H9 (cell line): Measurements from ENCODE around the gene AMZ2. TPM values are rescaled to one million over a fixed set of nuclear protein-coding genes. Genes with fewer than 3 reads are reported as not detected.

ENCODE experiments used
- DNase-seq: peaks from one replicate; pipeline ENCODE4 v3.0.0-alpha.2; 2017
- H2AFZ ChIP-seq: one replicate; pipeline ENCODE4 v1.6.1; 2013; ENCODE audit warnings: mild to moderate bottlenecking, low read length, control low read depth, moderate library complexity
- H2AK5ac ChIP-seq: 2 replicates; pipeline ENCODE4 v1.6.1; 2013; ENCODE audit warnings: low read length, control low read depth, mixed read lengths; ENCODE audit not compliant: insufficient read length
- H2BK120ac ChIP-seq: one replicate; pipeline ENCODE4 v1.6.1; 2013; ENCODE audit warnings: low read depth, mild to moderate bottlenecking, low read length, control low read depth, inconsistent platforms; ENCODE audit not compliant: poor library complexity, severe bottlenecking
- H2BK12ac ChIP-seq: 2 replicates; pipeline ENCODE4 v1.6.1; 2013; ENCODE audit warnings: low read length, control low read depth, mixed read lengths, low read depth; ENCODE audit not compliant: insufficient read length
- H2BK15ac ChIP-seq: 2 replicates; pipeline ENCODE4 v1.6.1; 2013; ENCODE audit warnings: low read depth, low read length, control low read depth
- H2BK20ac ChIP-seq: one replicate; pipeline ENCODE4 v1.6.1; 2013; ENCODE audit warnings: low read depth, mild to moderate bottlenecking, low read length, control low read depth, inconsistent platforms; ENCODE audit not compliant: poor library complexity, severe bottlenecking
- H2BK5ac ChIP-seq: 2 replicates; pipeline ENCODE4 v1.6.1; 2013; ENCODE audit warnings: low read length, control low read depth, mixed read lengths; ENCODE audit not compliant: insufficient read length
- H3K14ac ChIP-seq: 2 replicates; pipeline ENCODE4 v1.6.1; 2013; ENCODE audit warnings: low read length, control low read depth; ENCODE audit not compliant: insufficient read depth
- H3K18ac ChIP-seq: 2 replicates; pipeline ENCODE4 v1.6.1; 2013; ENCODE audit warnings: low read depth, mild to moderate bottlenecking, mixed read lengths, low read length, control low read depth; ENCODE audit not compliant: insufficient read length
- H3K23ac ChIP-seq: 2 replicates; pipeline ENCODE4 v1.6.1; 2013; ENCODE audit warnings: low read length, control low read depth, mixed read lengths, low read depth; ENCODE audit not compliant: insufficient read length
- H3K23me2 ChIP-seq: 2 replicates; pipeline ENCODE4 v1.6.1; 2013; ENCODE audit warnings: low read depth, mild to moderate bottlenecking, mixed read lengths, low read length, control low read depth; ENCODE audit not compliant: insufficient read length, poor library complexity, severe bottlenecking
- H3K27ac ChIP-seq: 2 replicates; pipeline ENCODE4 v1.5.1; 2013; ENCODE audit warnings: low read length, control low read depth, mixed read lengths, low read depth; ENCODE audit not compliant: insufficient read length
- H3K27me3 ChIP-seq: 2 replicates; pipeline ENCODE4 v1.6.1; 2013; ENCODE audit warnings: low read length, control low read depth, inconsistent platforms; ENCODE audit not compliant: insufficient read depth
- H3K4ac ChIP-seq: 2 replicates; pipeline ENCODE4 v1.6.1; 2013; ENCODE audit warnings: low read depth, mild to moderate bottlenecking, control low read depth, inconsistent platforms, low read length, moderate library complexity
- H3K4me1 ChIP-seq: 2 replicates; pipeline ENCODE4 v1.6.1; 2013; ENCODE audit warnings: low read length, control low read depth, inconsistent platforms; ENCODE audit not compliant: insufficient read depth
- H3K4me2 ChIP-seq: 2 replicates; pipeline ENCODE4 v1.6.1; 2013; ENCODE audit warnings: low read length, control low read depth, mixed read lengths; ENCODE audit not compliant: insufficient read length, insufficient read depth
- H3K56ac ChIP-seq: 2 replicates; pipeline ENCODE4 v1.6.1; 2013; ENCODE audit warnings: low read depth, mild to moderate bottlenecking, mixed read lengths, low read length, control low read depth; ENCODE audit not compliant: insufficient read length
- H3K79me1 ChIP-seq: 2 replicates; pipeline ENCODE4 v1.6.1; 2013; ENCODE audit warnings: low read depth, mild to moderate bottlenecking, moderate library complexity, low read length, control low read depth, inconsistent platforms; ENCODE audit not compliant: insufficient read depth, poor library complexity, severe bottlenecking
- H3K79me2 ChIP-seq: 2 replicates; pipeline ENCODE4 v1.6.1; 2013; ENCODE audit warnings: low read length, control low read depth, inconsistent platforms; ENCODE audit not compliant: insufficient read depth
- H3K9ac ChIP-seq: 2 replicates; pipeline ENCODE4 v1.6.1; 2013; ENCODE audit warnings: low read length, control low read depth, mixed read lengths; ENCODE audit not compliant: insufficient read length; ENCODE audit errors: extremely low read depth
- H3K9me3 ChIP-seq: one replicate; pipeline ENCODE4 v1.6.1; 2013; ENCODE audit warnings: low read depth, low read length, inconsistent platforms; ENCODE audit not compliant: control insufficient read depth
- H3T11ph ChIP-seq: one replicate; pipeline ENCODE4 v1.6.1; 2013; ENCODE audit warnings: mild to moderate bottlenecking, low read length, control low read depth, inconsistent platforms
- H4K20me1 ChIP-seq: one replicate; pipeline ENCODE4 v1.6.1; 2013; ENCODE audit not compliant: control insufficient read depth, insufficient read length, insufficient read depth
- H4K5ac ChIP-seq: 2 replicates; pipeline ENCODE4 v1.6.1; 2013; ENCODE audit warnings: low read depth, mild to moderate bottlenecking, mixed read lengths, low read length, control low read depth; ENCODE audit not compliant: insufficient read length
- H4K8ac ChIP-seq: replicated peaks from 2 replicates; pipeline ENCODE4 v1.6.1; 2013; ENCODE audit warnings: low read length, control low read depth, mixed read lengths, low read depth; ENCODE audit not compliant: insufficient read length
- H4K91ac ChIP-seq: 2 replicates; pipeline ENCODE4 v1.6.1; 2013; ENCODE audit warnings: low read depth, mild to moderate bottlenecking, moderate library complexity, mixed read lengths, low read length, control low read depth; ENCODE audit not compliant: insufficient read length
- H3K27ac Mint-ChIP-seq, 3 experiments: 2 replicates in 2 of 3; 3 replicates in 1 of 3; pipeline ENCODE4 v1.8.0; 2020 to 2021; ENCODE audit warnings: mixed read lengths in 3 of 3, mild to moderate bottlenecking in 1 of 3, moderate library complexity in 1 of 3
- H3K27me3 Mint-ChIP-seq: 2 replicates; pipeline ENCODE4 v1.8.0; 2021; ENCODE audit warnings: low read depth, mild to moderate bottlenecking, moderate library complexity, mixed read lengths
- H3K36me3 Mint-ChIP-seq, 3 experiments: 2 replicates in 2 of 3; 3 replicates in 1 of 3; pipeline ENCODE4 v1.8.0; 2020 to 2021; ENCODE audit warnings: low read depth in 3 of 3, mixed read lengths in 3 of 3; ENCODE audit not compliant: insufficient read depth in 1 of 3
- H3K4me1 Mint-ChIP-seq, 2 experiments: 2 replicates each; pipeline ENCODE4 v1.8.0; 2020; ENCODE audit warnings: mixed read lengths in 2 of 2
- H3K4me3 Mint-ChIP-seq, 2 experiments: 2 replicates in 1 of 2; 3 replicates in 1 of 2; pipeline ENCODE4 v1.8.0; 2020 to 2021; ENCODE audit warnings: mild to moderate bottlenecking in 2 of 2, mixed read lengths in 2 of 2, moderate library complexity in 1 of 2
- H3K9me3 Mint-ChIP-seq, 2 experiments: 2 replicates in 1 of 2; 3 replicates in 1 of 2; pipeline ENCODE4 v1.8.0; 2020; ENCODE audit warnings: mild to moderate bottlenecking in 2 of 2, mixed read lengths in 2 of 2, moderate library complexity in 1 of 2
- WGBS: extraction: QIAGEN DNeasy Blood & Tissue Kit; methylation state at CpG from one replicate; pipeline ENCODE4 v1.1.7; 2013; ENCODE audit warnings: missing lambda C conversion rate, low lambda C conversion rate, mixed read lengths; ENCODE audit not compliant: insufficient read length; ENCODE audit errors: extremely low coverage; 5-methylcytosine and 5-hydroxymethylcytosine counted together
- total RNA-seq: library from RNA; stranded (reverse); gene quantifications from 2 replicates; pipeline ENCODE4 v1.2.1, GENCODE V29; 2021
- TF ChIP-seq, protein P1 (sequence below): fragments of 200-600 bp; sonication (generic); conservative IDR thresholded peaks from 3 replicates; pipeline ENCODE4 v1.8.0; 2021; ENCODE audit warnings: antibody characterized with exemption, mild to moderate bottlenecking

AMZ2 gene
- total RNA-seq, 1 experiment from 2014 or later, result 82.6 TPM

DNA sequence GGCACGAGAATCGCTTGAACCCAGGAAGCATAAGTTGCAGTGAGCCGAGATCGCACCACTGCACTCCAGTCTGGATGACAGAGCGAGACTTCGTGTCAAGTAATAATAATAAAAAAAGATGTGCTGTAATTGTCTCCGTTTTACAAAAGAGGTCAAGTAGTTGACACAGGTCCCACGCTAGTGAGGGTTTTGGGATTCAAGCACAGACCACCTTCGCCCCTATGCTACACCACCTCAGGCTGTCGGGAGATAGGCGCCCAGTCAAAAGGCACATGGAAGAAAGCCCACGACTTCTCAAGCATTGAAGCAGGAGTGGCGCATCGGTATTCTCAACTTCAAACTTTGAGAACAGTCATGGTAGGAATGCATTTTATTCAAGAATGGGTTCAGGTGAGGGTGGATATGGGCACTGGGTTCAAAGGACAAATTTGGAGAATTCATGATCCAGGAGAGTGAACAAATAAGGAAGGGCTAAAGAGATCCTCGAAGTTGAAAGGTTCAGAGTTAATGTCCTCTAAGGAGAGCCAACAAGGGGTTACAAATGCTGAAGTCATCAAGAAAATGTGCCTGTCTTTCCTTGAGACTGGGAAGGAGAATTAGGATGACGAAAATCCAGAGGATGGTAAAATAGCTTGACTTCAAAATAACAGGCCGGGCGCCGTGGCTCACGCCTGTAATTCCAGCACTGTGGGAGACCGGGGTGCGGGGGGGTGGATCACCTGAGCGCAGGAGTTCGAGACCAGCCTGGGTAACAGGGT, 1.4 kb upstream of the AMZ2 start:
- no peak overlapping the region for H3K9ac ChIP-seq
- TF ChIP-seq, protein P1, sequence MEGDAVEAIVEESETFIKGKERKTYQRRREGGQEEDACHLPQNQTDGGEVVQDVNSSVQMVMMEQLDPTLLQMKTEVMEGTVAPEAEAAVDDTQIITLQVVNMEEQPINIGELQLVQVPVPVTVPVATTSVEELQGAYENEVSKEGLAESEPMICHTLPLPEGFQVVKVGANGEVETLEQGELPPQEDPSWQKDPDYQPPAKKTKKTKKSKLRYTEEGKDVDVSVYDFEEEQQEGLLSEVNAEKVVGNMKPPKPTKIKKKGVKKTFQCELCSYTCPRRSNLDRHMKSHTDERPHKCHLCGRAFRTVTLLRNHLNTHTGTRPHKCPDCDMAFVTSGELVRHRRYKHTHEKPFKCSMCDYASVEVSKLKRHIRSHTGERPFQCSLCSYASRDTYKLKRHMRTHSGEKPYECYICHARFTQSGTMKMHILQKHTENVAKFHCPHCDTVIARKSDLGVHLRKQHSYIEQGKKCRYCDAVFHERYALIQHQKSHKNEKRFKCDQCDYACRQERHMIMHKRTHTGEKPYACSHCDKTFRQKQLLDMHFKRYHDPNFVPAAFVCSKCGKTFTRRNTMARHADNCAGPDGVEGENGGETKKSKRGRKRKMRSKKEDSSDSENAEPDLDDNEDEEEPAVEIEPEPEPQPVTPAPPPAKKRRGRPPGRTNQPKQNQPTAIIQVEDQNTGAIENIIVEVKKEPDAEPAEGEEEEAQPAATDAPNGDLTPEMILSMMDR, result no peak
- no peaks in the 10 kb centered on the region for H3K9me3 Mint-ChIP-seq
- H2BK15ac ChIP-seq, result no peak overlapping the region
- H3K4me2 ChIP-seq, result no peak overlapping the region
- H4K5ac ChIP-seq, result no peak overlapping the region
- no peak overlapping the region for H3T11ph ChIP-seq
- H3K27me3 ChIP-seq, result no peaks in the 10 kb centered on the region
- no peak overlapping the region for H3K4ac ChIP-seq
- H3K27ac Mint-ChIP-seq, result no peak overlapping the region; a peak in 1 of 7 replicates
- H3K27ac ChIP-seq, result no peak overlapping the region
- no peaks in the 10 kb centered on the region; the same call in 1 of the 2 replicates for H3K27me3 Mint-ChIP-seq
- H3K18ac ChIP-seq, result no peak overlapping the region
- H3K23ac ChIP-seq, result no peak overlapping the region
- DNase-seq, result no peak
- H2AFZ ChIP-seq, result no peak overlapping the region
- peaks cover 12 to 13% of the 10 kb centered on the region in 2 experiments for H3K4me1 Mint-ChIP-seq
- H3K4me3 Mint-ChIP-seq, result peak overlapping the region; percentile 94 to 95
- WGBS, result no CpG with 5 or more reads among the region's 24 CpGs
- H3K14ac ChIP-seq, result no peak overlapping the region
- no peaks in the 10 kb centered on the region for H3K23me2 ChIP-seq
- no peaks in the 10 kb centered on the region for H3K79me2 ChIP-seq
- H3K36me3 Mint-ChIP-seq, result peaks cover 0 to 13% (median 7%) of the 10 kb centered on the region in 3 experiments; a peak in 6 of 7 replicates
- H2BK120ac ChIP-seq, result no peak overlapping the region
- no peak overlapping the region for H4K8ac ChIP-seq
- H4K91ac ChIP-seq, result no peak overlapping the region
- no peaks in the 10 kb centered on the region for H3K9me3 ChIP-seq
- no peak overlapping the region for H3K56ac ChIP-seq
- peaks cover 3% of the 10 kb centered on the region for H4K20me1 ChIP-seq
- H2BK12ac ChIP-seq, result no peak overlapping the region
- no peaks in the 10 kb centered on the region for H3K79me1 ChIP-seq
- H2AK5ac ChIP-seq, result no peak overlapping the region
- no peak overlapping the region for H2BK20ac ChIP-seq
- H2BK5ac ChIP-seq, result no peak overlapping the region
- H3K4me1 ChIP-seq, result no peaks in the 10 kb centered on the region
